NCI-H460 (cell line): ENCODE results near the gene CHRNG. TPM values are rescaled to one million over a fixed set of nuclear protein-coding genes. Genes with fewer than 3 reads are reported as not detected.

Source experiments
- DNase-seq: peaks from one replicate; pipeline ENCODE4 v3.0.0-alpha.2; 2016; ENCODE audit warnings: low read depth; ENCODE audit errors: extremely low read depth
- total RNA-seq: library from RNA; depleted of rRNA; stranded (reverse); fragments of >200 nt; shearing (Covaris generic); gene quantifications from 2 replicates; pipeline ENCODE4 v1.2.3, GENCODE V29; 2014

Gene CHRNG
- total RNA-seq, 1 experiment from 2014 or later, result not detected

DNA sequence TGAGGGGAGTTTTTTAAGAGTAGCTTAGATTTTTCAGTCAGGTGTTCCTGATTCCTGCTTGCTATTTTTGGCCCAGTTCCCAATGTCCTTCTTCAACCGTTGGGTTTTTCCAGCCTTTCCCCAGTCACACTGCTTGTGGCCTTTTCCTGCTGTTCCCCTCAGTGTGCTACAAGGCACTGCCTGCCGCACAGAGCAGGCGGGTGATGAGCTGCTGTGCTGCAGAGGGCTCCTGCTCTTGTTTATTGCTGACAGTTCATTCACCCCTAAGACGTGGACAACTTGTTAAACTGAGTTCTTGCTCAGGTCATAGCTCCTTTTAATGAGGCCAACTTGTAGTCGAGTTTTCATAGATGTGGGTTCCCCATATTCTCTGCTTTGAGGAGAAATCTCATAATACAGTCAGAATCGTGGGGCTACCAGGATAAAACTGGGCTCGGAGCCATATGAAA lies 31.6 kb downstream of the CHRNG start:
- DNase-seq, result no peak

DNA sequence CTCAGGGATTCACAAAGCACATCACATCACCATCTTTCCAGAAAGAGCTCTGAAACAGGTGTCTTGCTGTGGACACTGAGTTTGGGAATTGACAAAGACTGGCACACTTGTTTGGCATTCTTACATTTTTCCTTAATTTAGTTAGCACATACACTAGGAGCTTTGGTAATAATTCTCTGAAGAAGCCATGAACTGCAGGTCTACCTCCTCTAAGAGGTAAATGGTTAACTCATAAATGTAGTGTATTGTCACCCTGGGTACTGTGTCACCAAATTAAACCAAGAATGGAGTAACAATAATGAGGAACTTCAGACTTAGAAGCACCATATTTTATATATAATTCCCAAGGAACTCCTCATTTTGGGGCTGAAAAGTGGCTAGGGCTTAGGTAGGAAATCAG lies 33.5 kb downstream of the CHRNG start:
- DNase-seq, result no peak

DNA sequence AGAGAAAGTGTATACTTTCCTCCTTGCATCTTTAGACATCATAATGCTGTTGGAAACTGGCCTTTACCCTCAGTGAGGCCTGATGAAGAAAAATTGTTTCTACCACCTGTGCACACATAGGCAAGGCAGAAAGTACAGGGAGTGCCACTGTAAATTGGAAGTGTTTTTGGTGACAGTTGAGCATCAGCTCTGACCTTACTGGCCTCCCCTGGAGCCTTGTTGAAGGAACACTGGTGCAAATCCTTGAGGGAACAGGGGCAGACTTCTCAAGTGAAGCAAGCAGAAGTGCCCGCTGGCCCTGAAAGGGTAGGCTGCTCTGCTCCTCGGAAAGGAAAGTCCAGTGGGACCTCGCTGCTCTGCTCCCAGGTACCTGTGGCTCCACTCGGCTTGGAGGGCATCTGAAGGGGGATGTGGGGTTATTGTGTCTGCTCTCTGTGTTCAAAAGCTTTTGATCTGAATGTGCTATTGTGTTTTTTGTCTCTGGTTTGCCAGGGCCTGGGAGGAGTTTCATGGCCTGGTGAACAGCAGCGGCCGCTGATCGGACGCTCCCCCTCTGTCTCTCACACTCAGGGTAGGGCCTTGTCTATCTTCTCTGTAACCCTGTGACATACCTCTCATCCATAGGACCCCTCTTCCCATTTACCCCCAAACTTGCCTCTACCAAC lies 34.4 kb downstream of the CHRNG start:
- no peak for DNase-seq

DNA sequence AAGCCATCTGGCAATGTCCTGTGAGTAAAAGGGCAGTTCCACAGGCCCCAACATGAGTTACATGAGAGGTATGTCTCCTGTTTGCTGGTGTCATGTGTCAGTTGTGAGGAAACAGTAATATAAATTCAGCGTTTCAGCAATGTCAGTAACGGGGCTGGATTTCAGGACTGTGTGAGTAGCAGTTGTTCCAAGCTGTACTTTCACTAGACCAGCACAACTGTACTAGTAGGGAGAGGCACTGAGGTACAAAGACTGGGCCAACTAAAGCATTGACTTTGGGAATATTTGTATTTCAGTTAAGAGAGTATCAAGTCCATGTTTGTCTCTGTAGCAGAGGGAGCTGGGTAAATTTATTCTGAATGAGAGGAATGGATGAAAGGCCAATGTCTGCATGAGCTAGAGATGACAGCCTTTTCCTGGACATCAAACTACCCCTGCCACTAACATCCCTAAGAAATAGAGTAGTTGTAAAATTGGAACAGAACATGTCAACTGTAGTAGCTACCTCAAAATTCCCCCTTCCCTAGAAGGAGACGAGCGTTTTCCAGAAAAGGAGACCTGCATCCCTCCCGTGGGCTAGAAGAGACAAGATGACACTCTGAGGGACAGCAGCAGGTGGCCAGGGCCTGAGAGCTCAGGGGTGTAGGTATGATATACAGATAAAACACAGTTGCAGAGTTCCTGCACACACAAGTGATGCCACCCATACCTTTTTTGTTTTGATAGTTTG lies 35.3 kb downstream of the CHRNG start:
- DNase-seq, result no peak

DNA sequence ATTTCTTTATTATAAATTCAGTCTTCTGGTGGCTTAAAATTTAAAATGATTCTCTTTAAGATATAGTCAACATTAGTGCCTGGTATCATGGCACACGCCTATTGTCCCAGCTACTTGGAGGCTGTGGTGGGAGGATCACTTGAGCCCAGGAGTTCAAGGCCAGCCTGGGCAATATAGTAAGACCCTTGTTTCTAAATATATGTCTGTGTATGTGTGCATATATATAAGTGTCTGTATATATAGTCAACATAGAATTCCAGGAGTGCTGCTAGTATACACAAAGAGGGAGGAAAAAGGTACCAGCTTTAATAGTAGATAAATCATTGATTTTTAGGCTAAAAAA lies 35.9 kb downstream of the CHRNG start:
- no peak for DNase-seq

DNA sequence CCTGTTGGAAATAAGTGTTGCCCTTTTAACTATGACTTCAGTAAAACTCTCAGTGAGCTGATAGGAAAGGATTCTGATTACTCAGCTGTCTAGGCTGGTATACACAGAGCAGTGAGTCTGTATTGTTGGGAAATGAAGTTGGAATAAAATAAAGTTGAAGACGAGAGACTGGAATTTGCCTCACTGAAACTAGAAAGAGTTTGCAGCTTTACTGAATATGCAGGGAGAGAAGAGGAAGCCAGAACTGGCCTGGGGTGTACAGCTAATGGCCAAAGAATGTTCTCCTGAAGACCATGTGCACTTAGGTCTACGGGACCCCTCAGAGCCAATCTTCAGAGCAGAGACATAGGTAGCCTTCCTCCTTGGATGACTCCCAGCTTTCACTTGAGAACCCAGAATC lies 37.5 kb downstream of the CHRNG start:
- no peak for DNase-seq

DNA sequence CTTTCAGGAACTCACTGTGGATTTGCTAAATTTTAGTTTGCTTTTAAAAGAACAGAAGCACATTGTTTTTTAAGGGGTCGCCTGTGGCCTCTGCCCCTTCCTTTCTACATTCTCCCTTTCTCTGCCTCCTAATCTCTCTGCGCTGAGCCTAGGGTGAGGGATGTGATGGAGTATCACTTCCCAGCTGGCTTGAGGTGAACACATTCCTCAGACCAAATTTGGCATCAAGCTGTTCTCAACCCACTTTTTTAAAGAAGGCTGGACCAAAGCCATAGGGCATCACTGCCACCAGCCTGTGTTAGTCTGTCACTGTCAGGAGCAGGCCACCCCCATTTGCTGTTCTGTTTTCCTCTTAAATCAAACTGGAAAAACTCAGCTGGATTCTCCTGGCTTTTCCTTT lies 38.3 kb downstream of the CHRNG start:
- no peak for DNase-seq

DNA sequence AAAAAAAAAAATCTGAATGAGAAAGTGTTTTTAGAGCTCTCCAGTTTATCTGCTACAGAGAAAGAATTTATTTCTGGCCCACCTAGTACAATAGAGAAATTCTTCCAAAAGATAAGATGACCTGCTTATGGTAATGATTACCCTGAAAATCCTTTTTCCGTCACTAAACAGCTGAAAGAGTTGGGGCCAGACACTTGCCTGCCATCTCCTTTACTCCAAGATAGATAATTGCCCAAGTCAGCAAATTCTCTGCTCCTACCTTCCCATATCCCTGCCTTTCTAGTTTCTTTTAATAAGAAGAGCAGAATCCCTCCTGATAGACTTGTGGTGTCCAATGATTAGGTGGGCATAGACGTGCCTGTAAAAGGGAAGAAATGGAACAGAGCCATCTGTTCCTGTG lies 39.1 kb downstream of the CHRNG start:
- DNase-seq, result no peak

DNA sequence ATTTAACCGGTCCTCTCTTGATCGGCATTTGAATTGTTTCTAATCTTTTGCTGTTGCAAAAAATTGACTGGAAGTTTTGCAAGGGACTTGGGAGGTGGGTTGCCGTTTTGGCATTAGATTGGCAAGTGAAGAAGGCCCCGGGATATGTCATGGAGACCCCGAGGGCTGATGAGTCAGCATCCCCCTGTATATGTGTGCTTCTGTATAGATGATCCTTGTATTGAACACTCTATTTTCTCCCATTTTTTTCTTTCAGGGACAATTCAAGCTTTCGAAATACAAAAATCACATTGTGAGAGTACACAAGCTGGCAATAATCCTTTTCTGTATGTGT lies 41.1 kb downstream of the CHRNG start:
- no peak for DNase-seq

DNA sequence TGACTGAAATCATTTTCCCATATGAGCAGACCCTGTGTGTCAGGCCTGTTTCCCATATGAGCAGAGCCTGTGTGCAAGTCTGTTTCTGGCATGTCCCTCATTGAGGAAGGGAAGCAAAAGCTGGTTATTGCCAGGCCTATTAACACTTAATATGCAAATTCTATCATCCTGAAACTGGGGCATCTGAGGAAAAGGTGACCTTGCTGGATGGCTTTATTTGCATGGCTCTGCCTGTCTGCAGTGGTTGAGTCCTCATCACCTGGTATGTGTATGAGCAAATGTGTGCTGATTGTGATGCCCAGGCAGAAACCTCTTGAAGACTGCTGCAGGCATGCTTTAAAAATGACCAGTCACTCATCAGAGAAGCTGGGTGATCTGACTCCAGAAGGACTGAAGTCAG lies 42.2 kb downstream of the CHRNG start:
- no peak for DNase-seq

DNA sequence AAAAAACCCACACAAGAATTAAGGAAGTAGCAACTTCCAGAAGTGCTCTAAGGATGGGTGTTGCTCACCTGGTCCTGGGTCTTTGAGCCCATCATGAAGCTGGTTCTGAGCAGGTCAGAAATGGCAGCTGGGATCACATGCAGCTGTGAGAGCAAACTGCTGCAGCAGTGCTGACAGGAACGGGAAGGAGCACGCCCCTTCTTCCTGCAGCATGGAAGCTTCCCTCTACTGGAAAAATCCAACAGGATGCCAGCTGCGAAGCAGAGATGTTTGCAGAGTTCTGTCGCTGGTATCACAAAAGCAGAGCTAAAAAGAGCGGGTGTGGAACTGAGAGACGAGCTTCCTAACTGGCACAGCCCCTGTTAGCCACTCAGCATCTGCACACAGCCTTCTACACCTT lies 44.7 kb downstream of the CHRNG start:
- DNase-seq, result no peak

DNA sequence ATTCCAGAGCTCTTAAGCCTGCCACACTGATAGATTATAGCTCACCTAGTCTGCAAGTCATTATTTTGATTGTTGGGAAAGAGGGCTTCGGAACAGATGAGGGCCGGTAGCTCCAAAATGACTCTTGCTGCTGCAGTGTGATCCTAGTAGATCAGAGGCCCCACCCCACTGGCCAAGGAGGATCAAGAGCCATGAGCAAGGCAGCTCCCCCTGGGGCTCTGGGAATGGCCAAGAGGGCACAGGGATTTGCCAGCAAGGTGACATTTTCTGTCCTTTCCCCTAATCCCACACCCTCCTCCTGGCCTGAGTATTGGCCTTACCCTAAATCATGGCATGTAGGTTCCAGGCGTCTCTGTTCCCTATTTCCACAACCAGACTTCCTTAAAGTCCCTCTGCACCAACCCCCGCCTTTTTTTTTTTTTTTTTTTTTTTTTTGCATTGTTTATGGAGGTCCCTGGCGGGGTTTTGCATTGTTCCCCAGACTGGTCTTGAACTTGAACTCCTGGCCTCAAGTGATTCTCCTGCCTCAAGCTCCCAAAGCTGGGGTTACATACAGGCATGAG lies 47.5 kb downstream of the CHRNG start:
- DNase-seq, result no peak

DNA sequence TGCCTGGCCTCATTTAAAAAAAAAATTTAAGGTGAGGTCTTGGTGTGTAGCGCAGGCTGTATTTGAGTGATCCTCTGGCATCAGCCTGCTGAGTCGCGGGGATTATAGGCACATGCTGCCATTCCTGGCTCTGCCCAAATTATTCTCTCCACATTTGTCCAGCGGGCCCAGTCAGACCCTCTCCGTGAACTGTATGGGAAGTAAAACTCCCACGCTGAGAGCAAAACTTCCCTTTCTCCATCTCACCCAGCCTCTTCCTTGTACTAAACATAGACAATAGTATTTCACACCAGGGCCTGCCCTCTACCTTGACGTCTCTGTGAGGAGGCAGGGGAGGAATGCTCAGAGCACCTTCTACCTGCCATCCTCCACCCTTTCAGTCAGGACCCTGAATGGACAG lies 48.0 kb downstream of the CHRNG start:
- no peak for DNase-seq

DNA sequence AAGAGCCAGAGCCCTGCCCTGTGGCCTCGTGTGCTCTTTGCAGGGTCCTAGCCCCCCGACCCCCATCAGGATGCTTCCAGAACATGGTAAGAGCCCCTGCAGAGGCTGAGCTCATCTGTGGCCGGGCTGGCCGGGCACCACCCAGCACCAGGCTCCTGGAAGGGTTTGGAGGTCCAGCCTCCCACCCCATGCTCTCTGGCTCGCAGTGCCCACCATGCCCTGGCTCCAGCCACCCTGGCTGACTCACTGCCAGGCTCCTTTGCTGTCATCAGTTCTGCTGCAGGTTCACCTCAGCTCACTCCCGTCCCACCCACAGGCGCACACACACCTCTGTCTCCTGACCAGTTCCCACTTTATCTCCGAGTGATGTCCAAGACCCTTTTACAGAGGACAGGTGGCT lies 48.5 kb downstream of the CHRNG start:
- no peak for DNase-seq

DNA sequence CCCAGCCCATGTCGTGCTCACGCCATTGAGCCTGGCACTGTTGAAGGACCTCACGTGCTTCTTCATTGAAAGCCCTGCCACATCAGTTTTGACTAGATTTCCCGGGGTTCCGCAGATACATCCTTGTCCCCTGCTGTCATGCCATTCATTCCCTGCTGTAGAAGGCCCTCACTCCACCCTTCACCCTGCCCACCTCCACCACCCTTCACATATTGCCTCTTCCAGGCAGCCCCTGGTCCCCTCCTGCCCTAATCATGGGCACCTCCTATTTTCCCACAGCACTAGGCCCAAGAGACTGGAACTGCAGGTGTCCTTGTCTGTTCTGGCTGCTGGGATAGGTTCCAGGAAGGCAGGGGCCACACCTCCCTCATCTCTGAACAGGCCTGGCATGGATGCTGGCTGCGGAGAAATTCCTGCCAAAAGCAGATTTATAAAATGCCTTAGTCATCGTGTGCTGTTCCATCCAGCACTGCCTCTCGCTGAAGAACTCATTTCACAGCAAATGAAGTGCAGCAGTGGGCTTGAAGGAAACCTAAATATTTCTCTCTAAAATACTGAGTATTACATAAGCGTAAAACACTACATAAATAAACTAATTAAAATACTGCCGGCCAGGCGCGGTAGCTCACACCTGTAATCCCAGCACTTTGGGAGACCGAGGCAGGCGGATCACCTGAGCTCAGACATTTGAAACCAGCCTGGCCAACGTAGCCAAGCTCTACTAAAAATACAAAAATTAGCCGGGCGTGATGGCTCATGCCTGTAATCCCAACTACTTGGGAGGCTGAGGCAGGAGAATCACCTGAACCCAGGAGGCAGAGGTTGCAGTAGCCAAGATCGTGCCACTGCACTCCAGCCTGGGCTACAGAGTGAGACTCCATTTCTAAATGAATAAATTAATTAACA lies 49.4 kb downstream of the CHRNG start:
- DNase-seq, result peak; percentile 41

DNA sequence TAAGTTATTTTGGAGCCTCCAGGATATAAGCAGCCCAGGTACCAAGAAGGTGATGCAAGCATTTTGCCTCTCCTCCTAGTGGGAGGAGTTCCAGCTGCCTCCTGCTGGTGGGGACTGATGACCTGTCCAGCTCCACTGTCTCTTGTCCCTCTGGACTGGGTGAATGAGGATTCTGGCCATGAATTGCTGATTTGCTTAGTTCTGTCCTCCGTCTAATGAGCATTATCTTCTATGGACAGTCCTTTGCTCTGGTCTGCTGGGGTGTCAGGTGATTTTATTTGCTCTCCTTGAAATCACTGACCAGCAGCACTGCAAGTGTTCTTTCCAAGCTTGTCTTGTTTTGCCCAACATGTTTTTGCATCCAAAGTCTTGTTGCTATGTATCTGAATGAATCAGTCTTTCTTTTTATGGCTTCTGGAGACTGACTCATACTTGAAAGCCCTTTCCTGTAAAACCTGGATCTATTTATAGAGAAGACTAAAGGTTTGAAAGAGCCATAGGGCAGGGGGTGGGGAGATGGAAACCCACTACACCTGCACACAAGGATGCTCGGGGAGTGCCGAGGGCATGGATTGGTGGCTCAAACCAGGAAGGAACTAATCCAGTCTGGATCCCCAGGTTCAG lies 53.4 kb downstream of the CHRNG start:
- no peak for DNase-seq

DNA sequence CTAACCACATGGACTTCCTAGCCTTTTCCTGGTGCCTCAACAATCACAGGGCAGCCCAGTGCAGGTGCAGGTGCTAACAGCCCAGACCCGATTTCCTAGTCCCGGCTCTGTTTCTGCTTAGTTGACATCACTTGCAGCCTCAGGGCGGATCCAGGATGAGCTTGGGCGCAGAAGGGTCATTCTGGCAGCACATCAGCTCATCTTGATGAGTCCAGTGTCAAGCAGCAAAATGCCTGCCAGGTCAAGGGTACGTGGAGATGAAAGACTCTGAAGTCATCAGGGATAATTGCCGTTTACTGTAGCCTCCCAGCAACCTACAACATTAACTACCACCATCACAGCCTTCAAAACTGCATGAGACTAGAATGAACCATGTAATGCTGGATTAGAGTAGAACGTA lies 54.5 kb downstream of the CHRNG start:
- no peak for DNase-seq
